ENCODE data around the gene RBMS1.
"Not testable (repeated sequence)": the region's sequence is repeated elsewhere in the genome, so short reads cannot be mapped to it uniquely, and the experiment has no call there.

The RBMS1 gene

GRCh38 chr2:160430001-160430344 lies 63.6 kb downstream of the RBMS1 start:
- DNase-seq: no peak

DNA sequence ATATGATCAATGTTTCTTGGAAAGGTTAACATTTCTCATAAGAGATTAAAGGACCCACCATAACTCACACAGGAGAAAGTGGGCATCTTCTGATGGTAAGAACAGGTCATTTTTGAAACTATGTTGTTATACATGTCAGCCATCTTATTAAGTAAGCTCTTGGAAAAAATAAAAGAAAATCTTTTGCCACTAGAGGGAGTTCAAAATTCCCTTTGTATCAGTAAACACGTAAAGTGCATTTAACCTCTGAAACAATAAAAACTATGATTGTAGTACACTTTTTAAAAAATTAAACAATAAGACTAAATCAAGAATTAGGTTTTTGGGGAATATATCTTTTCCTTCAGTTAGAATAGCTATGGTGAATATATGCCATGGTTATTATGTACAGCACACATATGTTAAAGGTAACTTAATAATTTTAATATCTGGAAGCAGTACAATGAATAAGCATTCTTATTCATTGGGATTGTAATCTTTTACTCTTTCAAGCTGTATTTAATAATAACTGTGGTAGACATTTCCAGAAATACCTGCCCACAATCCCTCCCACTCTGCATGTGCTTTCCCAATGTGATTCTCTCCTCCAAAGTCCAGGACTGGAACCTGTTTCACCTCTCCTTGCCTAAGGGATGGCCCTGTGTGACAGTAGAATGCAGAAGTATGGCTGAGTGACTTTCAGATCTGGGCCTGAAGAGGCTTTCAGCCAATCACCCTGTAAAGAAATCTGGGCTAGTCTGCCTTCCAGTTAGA lies 64.2 kb downstream of the RBMS1 start:
- DNase-seq: no peak

DNA sequence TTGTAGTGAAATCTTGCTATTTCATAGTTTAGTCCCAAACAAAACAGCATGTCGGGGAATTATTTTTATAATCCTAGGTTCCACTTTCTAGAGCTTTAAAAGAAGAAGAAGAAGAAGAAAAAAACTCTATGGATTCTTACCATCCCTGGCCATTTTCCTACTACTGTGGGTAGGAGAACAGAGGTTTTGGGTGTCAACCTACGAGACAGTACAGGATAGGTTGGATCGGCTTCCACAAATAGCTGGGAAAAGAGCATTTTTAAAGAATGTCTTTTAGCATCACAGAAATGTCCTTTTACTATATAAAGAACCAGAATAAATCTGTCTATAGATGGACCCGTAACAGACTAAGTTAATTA lies 65.2 kb downstream of the RBMS1 start:
- no peak for DNase-seq

DNA sequence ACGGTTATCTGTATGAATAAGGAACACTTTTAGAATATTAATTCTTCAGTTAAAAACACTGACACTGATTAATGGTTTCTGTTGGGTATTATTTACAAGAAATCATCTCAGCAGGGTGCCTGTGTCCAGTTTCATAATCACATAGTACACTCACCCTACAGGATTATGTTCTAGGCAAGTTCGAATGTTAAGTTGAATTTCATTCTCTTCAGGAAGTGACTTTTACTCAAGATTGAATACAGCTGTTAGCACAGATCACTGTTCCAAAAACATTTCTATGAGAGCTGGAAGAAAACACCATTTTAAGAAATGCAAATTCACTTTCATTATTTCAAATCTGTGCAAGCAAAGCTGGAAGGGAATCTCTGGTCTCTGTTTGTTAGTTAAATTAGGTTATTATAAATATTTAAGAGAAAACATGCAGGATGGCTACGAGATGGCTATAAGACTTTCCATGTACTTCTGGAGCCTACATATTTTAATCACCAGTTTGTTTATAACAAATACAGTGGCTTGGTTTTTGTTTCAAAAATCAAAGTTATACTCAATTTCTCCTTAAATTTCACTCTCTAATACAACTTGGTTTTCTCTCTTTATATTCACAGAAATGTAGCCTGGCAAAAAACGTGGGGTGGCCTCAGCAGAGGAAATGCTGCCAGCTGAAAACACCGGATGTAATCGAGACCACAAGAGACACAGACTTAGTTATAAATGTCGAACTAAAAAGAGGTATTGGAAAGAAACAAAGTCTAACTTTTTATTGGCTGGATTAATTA lies 65.8 kb downstream of the RBMS1 start:
- peak; percentile 72 for DNase-seq

DNA sequence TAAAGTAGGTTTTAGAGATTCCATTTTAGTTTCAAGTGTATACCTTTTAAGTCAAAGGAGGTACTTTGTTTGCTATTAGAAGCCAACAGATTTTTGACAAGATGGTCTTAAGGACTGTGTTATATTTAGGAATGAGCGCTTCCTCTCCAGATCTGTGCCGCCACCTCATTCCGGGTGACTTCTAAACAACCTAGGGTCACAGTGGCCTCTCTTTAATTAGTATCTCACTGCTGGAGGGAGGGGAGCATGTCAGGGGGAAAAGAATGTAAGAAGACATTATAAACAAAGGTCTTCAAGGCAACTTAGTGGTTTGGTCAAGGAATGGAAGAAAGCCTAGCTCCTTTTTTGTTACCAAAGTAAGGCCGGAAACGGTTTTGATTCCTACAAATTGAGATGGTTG lies 67.0 kb downstream of the RBMS1 start:
- no peak for DNase-seq

DNA sequence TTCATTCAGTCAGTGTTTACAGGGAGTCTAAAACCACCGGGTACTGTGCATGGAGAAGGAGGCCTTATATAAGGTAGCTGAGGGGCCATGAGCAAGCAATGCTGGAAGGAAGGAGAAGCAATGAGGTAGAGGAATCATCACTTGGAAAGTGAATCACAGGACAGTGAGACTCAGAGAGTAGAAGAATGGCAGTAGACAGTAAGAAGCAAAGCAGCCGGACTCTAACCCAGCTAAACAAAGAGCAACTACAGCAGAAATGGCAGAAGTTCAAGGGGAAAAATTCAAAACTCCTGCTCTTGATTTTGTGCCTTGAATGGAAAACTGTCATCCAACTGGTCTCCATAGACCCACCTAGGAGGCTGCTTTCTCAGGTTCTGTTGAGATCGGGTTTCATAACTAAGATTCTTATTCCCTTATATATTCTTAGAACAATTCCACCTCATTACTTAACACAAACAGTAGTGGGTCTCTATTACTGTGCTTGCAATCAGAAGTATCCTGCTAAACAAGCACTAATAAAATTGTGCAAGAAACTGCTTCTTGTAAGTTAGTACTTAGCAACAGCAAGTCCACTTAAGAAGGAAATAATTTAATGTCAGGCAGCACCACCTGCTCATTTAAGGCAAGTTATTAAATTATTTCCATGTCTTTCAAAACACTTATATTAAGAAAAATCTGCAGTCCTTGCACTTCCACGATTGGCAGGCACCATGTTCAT lies 68.0 kb downstream of the RBMS1 start:
- DNase-seq: no peak

DNA sequence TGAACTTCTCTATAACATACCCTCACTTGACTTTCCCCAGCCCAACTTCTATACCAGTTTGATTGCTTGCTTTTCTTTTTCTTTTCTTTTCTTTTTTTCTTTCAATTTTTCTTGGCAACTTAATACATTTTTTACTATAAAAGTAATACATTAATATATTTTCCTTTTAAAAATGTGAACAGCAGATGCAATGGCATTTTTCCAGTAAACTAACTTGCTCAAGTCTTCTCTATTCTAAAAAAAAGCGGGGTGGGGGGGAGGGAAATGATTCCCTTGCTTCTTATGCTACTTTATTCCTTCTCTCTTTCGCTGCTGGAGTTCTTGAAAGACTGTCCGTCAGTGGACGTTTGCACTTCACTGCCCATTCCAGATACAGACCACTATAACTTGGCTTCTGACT lies 70.5 kb downstream of the RBMS1 start:
- no peak for DNase-seq

DNA sequence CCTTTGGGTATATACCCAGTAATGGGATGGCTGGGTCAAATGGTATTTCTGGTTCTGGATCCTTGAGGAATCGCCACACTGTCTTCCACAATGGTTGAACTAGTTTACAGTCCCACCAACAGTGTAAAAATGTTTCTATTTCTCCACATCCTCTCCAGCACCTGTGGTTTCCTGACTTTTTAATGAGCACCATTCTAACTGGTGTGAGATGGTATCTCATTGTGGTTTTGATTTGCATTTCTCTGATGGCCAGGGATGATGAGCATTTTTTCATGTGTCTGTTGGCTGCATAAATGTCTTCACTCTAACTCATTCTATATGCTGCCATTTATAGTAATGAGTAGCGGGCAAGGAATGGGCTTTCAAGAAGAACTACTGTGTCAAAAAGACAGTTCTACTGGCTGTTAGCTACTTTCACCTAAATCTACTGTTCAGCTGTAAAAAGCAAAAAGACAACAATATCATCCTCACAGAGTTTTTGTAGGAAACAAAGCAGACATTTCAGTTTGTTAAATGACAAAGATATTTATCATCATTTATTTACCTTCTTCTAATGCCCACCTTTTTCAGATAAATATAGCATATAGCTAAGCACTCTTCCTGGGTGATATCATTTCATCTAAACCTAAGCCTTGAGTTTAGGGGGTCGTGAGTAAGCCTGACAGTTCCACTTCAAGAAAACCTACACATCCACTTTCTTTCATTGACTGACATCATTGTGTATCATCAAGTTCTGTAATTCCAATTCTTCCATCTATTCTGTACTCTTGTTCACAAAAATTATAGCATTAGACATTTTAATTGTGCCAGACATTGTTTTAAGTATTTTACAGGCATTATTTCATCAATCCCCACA lies 71.7 kb downstream of the RBMS1 start:
- not testable (repeated sequence) for DNase-seq

DNA sequence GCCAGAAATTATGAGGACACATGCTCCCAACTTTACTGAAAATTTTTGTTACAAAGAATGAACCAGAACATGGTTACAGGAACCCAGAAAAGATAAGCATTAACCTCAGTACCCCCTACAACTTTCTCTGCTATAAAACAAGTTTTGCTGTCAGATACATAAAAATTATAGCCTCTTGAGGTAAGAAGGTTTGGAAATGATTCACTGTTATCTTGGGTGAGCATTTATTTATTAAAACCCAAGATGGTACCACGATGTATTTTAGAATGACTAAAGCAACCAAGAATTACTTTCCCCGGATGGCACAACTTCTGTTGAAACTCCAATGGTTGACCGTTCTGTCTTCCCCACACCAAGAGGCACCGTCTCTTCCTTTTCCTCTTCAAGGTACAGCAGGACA lies 72.9 kb downstream of the RBMS1 start:
- no peak for DNase-seq

GRCh38 chr2:160419776-160420505 lies 73.7 kb downstream of the RBMS1 start:
- DNase-seq: peak; percentile 65

DNA sequence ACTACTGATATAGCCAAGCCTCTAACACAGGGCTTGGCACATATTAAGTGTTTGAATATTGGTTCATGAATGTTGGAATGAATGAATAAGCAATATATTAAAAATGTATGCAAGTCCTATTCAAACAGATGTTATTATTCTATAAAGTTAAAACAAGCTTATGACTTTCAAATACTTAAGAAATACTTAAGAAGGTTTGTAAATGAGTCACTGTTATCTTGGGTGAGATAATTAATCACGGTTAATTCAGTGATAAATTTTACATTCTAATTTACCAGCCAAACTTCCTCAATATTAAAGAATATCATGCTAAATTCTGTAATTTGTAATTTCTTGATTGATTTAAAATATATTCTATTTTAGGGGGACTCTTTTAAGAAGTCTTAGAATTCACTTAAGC lies 74.8 kb downstream of the RBMS1 start:
- no peak for DNase-seq

DNA sequence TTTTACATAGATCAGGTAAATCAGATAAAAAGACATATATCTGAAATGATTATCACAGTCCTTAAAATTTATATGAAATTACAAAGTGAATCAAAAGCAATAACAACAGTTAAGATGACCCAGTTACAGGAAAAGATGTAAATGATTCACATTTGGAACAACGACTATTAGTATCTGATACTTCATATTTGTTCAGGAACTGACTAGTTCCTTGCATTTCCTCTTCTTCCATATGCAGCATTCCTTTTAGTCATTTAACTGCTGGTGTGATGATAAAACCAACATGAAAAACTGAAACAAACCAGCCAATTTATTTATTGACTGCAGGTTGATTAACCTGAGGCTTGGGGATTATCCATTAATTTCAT lies 75.2 kb downstream of the RBMS1 start:
- DNase-seq: no peak

GRCh38 chr2:160417745-160418397 lies 75.7 kb downstream of the RBMS1 start:
- DNase-seq: no peak

DNA sequence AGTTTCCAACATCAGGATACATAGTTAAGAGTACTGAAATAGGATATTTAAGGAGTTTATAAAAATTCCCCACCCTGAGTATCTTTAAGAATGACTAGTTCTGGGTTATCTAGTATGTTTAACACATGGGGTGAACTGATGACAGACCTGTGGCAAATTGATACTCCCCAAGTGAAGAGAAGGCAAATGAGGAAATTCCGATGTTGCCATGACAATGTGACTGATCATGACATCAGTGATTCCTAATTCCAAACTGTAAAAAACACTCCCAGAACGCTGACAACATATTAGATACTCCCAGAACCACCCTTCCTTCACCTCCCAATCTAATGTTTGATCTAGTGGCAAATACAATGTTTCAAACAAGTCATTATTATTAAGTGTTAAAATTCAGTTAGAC lies 77.6 kb downstream of the RBMS1 start:
- DNase-seq: no peak

DNA sequence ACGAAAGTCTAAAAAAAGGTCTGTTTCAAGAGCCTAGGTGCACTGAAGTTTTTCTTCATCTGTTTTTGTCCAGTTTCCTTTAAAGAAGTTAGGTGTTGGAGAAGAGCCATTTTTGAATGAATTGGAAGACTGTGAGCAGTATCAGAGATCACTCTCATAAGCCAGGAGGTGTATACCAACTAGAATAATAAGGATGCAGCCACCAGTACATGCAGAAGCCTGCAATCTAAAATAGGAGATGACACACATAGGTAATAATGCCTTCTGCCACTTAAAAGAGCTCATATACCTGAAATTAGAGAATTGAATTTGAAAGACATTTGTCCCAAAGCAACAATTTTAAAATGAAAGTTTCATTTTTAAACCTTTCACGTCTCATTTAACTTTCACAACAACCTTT lies 81.7 kb downstream of the RBMS1 start:
- no peak for DNase-seq

GRCh38 chr2:160411167-160411566 lies 82.4 kb downstream of the RBMS1 start:
- DNase-seq: no peak

DNA sequence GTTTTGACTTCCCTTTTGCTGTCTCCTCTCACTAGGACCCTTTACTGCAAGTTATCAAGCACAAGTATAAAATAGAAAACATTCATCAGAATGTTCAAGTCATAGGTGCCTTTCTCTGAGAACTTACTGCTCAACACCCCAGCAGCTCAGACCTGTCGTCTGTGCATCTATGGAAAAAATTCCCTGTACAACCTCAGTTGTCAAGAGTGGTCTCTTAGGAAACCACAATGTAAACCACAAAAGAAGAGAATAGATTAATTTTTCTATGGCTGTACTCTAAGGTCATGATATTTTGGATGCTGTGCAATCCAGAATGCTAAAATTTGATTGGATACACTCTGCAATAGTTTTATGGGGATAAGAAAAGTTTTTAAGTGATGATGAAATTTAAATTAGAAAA lies 84.1 kb downstream of the RBMS1 start:
- no peak for DNase-seq

DNA sequence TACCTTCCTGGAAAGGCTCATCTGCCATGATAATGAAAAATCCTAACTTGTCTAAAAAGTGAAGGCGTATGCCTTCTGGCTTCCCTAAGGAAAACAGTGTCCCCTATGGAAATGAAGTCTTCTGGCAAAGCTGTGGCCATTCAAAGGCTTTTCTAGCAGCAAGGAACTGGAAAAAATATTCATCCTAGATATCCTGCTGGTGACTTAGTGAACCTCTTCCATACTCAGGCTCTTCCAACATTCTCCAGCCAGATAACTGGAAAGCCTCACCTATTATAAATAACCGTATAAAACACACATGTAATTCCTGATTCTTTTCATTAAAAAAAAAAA lies 84.7 kb downstream of the RBMS1 start:
- DNase-seq: no peak

DNA sequence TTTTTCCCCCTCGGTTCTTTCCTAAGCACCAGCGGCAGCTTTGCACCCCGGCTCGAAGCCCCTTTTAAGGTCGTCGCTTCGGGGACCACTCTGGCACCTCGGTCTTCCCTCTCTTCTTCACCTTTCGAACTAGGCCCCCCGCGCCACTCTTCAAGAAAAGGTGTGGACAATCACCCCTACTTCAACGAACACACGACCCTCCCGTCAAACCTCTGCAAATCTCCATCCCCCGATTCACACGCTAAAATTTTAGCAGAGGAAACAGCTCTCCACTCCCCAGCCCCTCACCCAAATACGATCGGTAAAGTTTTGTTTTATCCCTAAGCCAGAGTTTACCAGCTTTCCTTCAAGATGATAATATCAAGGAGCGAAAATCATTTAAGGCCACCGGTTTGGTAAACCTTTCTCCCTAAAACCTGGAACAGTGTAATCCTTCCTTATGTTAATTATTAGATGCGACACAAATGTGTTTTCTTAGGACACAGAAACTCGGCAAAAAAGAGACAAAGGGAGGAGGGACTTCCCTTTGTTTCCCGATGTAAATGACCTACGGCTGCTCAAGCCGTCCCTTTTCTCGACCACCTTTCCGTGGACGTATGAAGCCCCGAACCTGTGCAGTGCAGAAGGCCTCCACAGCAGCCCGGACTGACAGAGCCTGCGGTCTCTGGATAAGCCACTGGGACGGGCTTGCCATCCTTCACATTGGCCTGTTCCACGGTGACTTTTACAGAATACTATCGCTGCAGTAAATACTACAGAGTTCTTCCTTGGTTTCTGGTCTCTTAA lies 85.2 kb downstream of the RBMS1 start:
- DNase-seq: peak; percentile 38

GRCh38 chr2:160407393-160408172 lies 86.0 kb downstream of the RBMS1 start:
- peak; percentile 73 for DNase-seq
